KG1 (cell line): ENCODE results near the gene IQCF2.
"Not testable (repeated sequence)": the region's sequence is repeated elsewhere in the genome, so short reads cannot be mapped to it uniquely, and the experiment has no call there.

Experiments used
- DNase-seq: peaks from one replicate; lab custom pipeline; 2025; lab: John Stamatoyannopoulos, UW

IQCF2 gene

DNA sequence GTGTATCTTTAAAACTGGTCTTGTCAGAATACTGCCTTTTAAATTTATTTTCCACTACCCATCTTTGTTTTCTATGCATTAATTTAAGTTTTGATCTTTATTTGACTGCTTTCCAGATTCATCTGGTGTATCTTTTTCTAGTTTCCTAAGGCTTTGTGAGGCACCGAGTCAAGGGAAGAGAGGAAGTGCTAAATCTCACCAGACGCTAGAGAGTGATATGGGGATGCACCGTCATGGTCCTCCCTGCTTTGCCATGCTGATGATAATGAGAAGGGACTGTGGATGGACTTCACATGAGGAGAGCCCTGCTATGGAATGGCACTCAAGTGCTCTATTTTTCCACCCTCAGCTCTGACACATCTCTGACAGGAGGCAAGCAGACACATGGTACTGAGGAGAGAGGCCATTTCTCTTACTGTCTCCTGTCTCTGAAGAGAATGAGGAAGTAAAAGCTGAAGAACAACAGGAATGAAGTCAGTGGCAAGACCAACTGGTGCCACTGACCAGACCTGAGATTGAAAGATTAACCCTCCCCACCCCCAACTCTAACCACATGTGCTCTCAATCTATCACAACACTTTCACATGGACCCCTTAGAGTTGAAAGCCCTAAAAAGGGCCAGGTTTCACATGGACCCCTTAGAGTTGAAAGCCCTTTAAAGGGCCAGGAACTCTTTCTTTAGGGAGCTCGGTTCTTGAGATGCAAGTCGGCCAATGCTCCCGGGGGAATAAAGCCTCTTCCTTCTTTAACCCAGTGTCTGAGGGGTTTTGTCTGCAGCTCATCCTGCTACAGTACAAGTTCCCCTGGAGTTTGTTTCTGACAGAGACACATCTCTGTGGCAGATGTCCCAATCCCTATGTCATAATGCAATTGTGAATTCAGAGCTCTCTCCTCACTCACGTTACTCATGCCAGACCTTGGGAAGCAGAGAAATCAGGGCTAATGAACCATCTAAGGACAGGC is at the start of gene IQCF2:
TSS of gene IQCF2 (plus strand) at position 913 of the 963 bp plus-strand sequence. CDS start 52 bp downstream, outside the sequence.
- DNase-seq: no peak

DNA sequence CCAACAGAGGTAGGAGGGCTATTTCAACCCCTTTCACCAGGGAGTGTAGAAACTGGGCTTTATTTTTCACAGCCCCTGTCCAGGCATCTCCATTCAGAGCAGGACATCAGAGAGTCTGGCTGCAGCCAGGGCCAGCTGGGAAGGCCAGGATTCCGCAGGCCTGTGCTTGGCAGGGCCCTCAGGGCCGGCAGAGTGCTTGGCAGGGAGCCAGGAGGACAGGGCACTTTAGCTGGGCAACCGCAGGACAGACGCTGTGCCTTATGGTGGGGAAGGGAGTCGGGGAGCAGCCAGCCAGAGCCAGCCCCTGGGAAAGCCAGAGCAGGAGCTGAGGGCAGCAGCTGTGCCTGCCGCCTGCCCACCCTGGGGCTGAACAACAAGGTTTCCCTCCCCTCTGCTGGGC is 47.9 kb upstream of the IQCF2 start:
- no peak for DNase-seq

DNA sequence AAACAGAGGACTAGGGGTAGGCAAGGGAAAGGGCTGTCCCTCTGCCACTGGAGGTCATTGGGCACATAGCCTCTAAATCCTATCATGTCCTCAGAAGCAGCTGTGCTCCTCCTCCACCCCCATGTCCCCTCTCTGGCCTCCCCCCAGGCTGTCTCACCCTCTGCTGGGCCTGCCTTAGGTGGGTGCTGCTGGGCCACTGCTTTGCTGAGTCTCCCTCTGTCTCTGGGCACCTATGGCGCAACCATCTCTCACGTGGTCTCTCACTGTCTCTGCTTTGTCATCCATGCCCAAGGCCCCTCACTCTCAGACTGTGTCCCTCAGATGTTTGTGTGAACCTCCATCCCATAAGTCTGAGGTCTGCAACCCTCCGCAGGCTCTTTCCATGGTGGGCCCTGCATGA is 47.4 kb upstream of the IQCF2 start:
- no peak for DNase-seq

DNA sequence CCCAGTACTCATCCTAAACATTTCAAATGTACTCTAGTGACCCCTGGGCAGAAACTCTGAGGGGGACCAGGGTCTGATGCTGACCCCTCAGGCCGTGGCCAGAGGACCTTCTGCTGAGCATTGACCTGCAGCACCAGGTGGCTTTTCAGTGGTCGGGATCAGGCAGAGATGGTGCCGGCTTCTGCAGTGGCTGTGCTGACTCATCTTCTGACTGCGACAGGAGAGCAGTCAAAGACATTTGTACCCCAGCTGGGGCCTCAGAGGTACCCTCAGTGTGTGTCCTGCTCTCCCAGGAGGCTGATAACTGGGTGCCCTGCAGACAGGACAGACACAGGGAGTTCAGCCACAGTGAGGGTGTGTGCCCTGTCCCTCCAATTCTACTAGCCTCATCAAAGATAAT is 45.8 kb upstream of the IQCF2 start:
- no peak for DNase-seq

GRCh38 chr3:51816723-51817122 is 44.7 kb upstream of the IQCF2 start:
- DNase-seq: no peak

DNA sequence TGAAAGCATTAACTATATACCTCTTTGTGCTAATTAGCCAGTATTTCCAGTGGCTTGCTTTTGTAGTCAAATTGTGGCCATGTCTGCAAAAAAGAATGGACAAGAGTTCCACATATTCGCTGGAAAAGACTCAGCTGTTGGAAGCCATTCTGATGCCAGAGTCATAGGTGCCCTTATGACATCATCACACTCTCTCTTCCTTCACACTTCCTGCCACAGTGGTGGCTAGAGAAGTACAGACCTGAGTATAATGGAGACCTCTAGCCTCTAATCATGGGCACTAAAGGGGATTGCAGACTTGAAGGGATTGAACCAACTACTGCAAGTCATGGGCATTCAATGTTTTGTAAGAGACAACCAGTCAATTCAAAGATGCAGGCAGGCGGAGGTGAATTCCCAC is 44.0 kb upstream of the IQCF2 start:
- no peak for DNase-seq

GRCh38 chr3:51819151-51819550 is 42.3 kb upstream of the IQCF2 start:
- no peak for DNase-seq

DNA sequence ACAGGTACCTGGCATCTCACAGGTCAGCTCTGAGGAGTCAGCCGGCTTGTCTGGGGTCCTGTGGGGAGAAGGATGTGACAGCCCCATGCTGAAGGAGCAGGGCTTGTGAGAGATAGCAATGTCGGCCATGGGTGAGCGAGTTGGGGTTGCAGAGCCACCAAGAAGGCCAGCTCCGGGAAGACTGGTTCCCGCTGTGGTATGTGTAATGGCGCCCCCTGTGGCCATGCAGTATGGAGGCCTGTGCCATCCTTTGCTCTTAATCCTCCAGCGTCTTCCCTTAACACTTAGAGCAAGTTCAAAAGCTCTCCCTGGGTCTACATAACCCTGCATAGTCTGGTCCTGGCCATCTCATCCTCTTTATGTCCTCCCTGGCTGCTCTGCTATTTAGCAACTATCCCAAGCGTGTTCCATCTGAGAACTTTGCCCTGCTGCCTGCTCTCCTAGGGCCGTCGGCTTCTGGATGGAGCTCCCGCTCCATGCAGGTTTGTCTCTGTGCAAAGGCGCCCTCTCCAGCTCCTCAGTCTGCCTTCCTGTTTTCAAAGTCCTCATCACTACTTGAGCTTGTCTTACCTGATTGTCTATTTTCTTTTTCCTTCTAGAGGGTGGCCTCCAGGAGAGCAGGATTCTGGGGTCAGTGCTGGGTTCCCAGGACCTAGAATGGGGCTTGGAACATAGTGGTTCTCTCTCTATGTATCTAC is 41.6 kb upstream of the IQCF2 start:
- DNase-seq: no peak

GRCh38 chr3:51828297-51828696 is 33.1 kb upstream of the IQCF2 start:
- DNase-seq: no peak

DNA sequence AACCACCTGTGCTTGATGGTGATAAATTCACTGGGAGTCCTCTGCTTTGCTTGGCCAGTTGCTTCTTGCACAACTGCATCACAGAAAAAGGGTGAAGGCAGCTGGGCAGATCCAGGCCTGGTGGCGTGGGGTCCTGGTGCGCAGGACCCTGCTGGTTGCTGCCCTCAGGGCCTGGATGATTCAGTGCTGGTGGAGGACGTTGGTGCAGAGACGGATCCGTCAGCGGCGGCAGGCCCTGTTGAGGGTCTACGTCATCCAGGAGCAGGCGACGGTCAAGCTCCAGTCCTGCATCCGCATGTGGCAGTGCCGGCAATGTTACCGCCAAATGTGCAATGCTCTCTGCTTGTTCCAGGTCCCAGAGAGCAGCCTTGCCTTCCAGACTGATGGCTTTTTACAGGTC is 31.1 kb upstream of the IQCF2 start:
- no peak for DNase-seq

DNA sequence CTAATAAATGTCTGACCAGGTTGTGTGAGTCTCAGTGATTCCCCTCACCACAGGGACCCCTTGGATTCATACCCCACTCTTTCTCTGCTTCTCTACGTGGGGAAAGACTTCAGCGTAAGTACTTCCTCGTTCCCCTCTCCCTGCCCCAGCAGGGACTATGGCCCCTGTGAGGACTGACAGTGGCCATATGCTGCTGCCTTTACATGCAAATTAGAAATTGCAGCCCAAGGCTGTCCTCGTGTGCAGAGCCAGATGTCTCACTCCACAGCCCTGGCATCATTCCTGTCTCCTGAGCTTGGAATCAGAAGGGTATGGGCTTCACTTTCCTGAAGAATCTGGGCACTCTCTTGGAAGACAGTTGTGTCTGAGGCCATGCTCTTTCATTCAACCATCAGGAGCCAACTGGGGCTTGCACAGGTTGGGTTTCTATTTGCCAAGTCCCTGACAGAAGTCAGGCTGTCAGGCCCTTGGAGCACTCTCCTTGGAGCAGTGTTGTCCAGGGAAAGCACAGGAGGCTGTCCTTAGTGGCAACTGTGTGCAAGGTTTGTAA is 30.5 kb upstream of the IQCF2 start:
- DNase-seq: no peak

- no peak for DNase-seq
These were observed 24.8 kb upstream of the IQCF2 start for GRCh38 chr3:51836606-51837005.

DNA sequence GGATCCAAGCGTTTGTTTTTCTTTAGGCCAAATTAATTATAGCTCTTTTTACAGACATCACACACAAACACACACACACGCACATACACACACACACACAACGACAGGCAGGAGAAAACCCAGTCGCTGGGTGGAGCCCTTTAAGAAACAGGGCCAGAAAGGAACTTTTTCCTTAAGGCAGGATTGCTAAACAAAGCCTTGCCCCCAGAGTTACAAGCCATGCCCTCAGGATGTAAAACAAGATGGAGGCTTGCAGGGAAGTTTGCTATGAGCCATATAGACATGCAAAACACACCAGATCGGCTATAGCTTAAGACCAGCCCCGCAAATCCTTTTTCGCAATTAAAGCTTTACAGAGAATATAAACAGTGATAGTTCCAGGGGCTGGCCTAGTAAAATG is 16.3 kb upstream of the IQCF2 start:
- DNase-seq: no peak

DNA sequence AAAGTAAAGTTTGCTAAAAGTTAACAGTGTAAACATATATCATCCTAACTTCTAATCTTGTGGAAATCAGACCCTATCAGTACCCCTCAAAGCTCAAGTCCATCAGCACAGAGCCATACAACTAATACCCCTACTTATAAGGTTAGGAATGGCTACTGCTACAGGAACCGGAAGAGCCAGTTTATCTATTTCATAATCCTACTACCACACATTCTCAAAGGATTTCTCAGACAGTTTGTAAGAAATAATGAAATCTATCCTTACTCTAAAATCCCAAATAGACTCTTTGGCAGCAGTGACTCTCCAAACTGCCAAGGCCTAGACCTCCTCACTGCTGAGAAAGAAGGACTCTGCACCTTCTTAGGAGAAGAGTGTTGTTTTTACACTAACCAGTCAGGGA is 6.0 kb upstream of the IQCF2 start:
- not testable (repeated sequence) for DNase-seq

DNA sequence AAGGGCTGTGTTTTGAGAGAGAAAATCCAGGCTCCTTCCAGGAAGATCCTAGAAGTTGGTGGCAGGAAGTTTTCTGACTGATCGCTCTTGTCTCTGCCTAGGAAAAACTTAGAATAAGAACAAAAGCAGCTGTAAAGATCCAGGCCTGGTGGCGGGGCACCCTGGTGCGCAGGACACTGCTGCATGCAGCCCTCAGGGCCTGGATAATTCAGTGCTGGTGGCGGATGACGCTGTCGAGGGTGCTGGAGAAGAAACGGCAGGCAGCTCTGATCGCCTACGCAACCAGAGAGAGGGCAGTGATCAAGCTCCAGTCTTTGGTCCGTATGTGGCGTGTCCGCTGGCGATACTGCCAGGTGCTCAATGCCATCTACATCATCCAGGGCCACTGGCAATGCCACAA is 1.5 kb downstream of the IQCF2 start:
- no peak for DNase-seq

DNA sequence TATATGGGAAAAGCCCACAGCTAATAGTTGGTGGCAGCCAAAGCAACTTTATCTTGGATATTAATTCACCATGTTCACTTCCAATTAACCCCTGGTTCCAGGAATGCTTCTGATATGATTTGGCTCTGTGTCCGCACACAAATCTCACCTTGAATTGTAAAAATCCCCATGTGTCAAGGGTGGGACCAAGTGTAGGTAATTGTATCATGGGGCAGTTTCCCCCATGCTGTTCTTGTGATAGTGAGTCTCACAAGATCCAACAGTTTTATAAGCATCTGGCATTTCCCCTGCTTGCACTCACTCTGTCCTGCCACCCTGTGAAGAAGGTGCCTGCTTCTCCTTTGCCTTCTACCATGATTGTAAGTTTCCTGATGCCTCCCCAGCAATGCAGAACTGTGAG is 7.5 kb downstream of the IQCF2 start:
- not testable (repeated sequence) for DNase-seq

DNA sequence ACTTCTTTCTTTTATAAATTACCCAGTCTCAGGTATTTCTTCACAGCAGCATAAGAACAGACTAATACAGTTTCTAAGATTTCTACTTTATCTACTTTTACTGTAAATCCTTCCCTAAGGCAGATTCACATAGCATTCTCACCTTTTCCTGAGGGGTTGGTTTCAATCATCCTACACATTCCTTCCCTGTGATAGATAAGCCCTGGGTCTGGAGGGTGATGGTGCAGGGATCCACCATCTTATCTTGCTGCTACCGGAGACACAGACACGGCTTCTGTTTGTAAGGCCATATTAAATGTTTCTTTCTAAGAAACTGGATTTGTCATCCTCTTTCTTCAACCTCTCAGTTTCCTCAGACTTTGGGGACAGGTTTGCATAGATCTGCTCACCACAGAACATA is 7.9 kb downstream of the IQCF2 start:
- DNase-seq: no peak

GRCh38 chr3:51873253-51873766 is 11.9 kb downstream of the IQCF2 start:
- no peak for DNase-seq

DNA sequence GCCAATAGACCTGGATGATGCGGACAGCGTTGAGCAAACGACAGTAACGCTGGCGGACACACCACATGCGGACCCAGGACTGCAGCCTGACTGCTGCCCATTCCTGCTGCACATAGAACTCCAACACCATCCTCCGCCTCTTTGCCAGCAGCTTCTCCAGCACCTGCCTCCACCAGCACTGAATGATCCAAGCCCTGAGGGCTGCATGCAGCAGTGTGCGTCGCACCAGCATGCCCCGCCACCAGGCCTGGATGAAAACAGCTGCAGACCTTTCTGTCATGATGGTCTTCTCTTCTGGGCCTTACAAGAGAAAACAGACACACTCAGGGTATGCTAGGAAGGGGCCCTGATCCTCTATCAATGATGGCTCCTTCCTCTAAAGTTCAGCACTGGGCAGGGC is 12.5 kb downstream of the IQCF2 start:
- DNase-seq: no peak

GRCh38 chr3:51874411-51874810 is 13.0 kb downstream of the IQCF2 start:
- DNase-seq: no peak

- DNase-seq: no peak
These were observed 13.5 kb downstream of the IQCF2 start for GRCh38 chr3:51874889-51875288.

- DNase-seq: no peak
These were observed 14.1 kb downstream of the IQCF2 start, which contains the start of gene IQCF5 for GRCh38 chr3:51875501-51875900. Gene IQCF5, minus strand, starts transcription at chr3:51875601. Its CDS starts 70 bp downstream, at chr3:51875531.

GRCh38 chr3:51876186-51876585 is 14.8 kb downstream of the IQCF2 start:
- DNase-seq: no peak
